H1 (cell line): Measurements from ENCODE around the gene ATG7.

Experiments
- BRCA1 ChIP-seq: IDR thresholded peaks from 2 replicates; pipeline ENCODE4 v1.6.1; 2012; ENCODE audit warnings: low read depth, low read length, improper control_type of control experiment
- CBX5 ChIP-seq: fragments of 300-800, 300-1000 bp; sonication (generic); IDR thresholded peaks from 2 replicates; pipeline ENCODE4 v1.7.1; 2016; ENCODE audit warnings: antibody characterized with exemption, low read length, low read depth
- CTCF ChIP-seq, 3 experiments: IDR thresholded peaks; 1 replicate in 2 of 3; 2 replicates in 1 of 3; pipeline versions ENCODE4 v1.5.1 to v1.6.1; 2011; ENCODE audit warnings: low read length in 3 of 3, mild to moderate bottlenecking in 3 of 3, inconsistent platforms in 2 of 3, low read depth in 1 of 3, moderate library complexity in 1 of 3; ENCODE audit not compliant: insufficient read depth in 1 of 3; ENCODE audit errors: control extremely low read depth in 1 of 3
- EGR1 ChIP-seq: IDR thresholded peaks from 2 replicates; pipeline ENCODE4 v1.6.1; 2011; ENCODE audit warnings: low read depth, low read length, borderline replicate concordance
- GTF2F1 ChIP-seq: IDR thresholded peaks from 2 replicates; pipeline ENCODE4 v1.6.1; 2012; ENCODE audit warnings: low read depth, low read length, improper control_type of control experiment, borderline replicate concordance
- JUN ChIP-seq: IDR thresholded peaks from 2 replicates; pipeline ENCODE4 v1.6.1; 2011; ENCODE audit warnings: low read depth, mild to moderate bottlenecking, improper control_type of control experiment, low read length
- MAX ChIP-seq: IDR thresholded peaks from 2 replicates; pipeline ENCODE4 v1.6.1; 2012; ENCODE audit warnings: inconsistent platforms
- POLR2A ChIP-seq, 2 experiments: IDR thresholded peaks; 1 replicate in 1 of 2; 2 replicates in 1 of 2; pipeline ENCODE4 v1.6.1; 2011; ENCODE audit warnings: low read depth in 2 of 2, low read length in 2 of 2, mild to moderate bottlenecking in 2 of 2; ENCODE audit errors: control extremely low read depth in 1 of 2
- POLR2AphosphoS5 ChIP-seq: IDR thresholded peaks from 2 replicates; pipeline ENCODE4 v1.6.1; 2011; ENCODE audit warnings: low read depth, low read length
- RAD21 ChIP-seq, 2 experiments: IDR thresholded peaks in 1 of 2; conservative IDR thresholded peaks in 1 of 2; 2 replicates each; pipeline ENCODE4 v1.6.1; 2011; ENCODE audit warnings: low read depth in 2 of 2, low read length in 2 of 2, improper control_type of control experiment in 1 of 2, inconsistent platforms in 1 of 2, mild to moderate bottlenecking in 1 of 2, moderate library complexity in 1 of 2
- RFX5 ChIP-seq: IDR thresholded peaks from 2 replicates; pipeline ENCODE4 v1.6.1; 2011; ENCODE audit warnings: low read depth, low read length, improper control_type of control experiment, borderline replicate concordance
- TAF1 ChIP-seq: IDR thresholded peaks from 2 replicates; pipeline ENCODE4 v1.6.1; 2011; ENCODE audit warnings: mild to moderate bottlenecking, low read depth, low read length
- USF2 ChIP-seq: IDR thresholded peaks from 2 replicates; pipeline ENCODE4 v1.6.1; 2011; ENCODE audit warnings: low read length, improper control_type of control experiment
- YY1 ChIP-seq: IDR thresholded peaks from 2 replicates; pipeline ENCODE4 v1.6.1; 2011; ENCODE audit warnings: low read depth, mild to moderate bottlenecking, low read length

GRCh38 chr3:11379238-11379823, 107.1 kb downstream of the ATG7 start:
- no peak for TF ChIP-seq POLR2A (IDR thresholded peaks at IDR 0.05; ENCODE audit: control extremely low read depth in 1 of 2, low read depth in 2 of 2, low read length in 2 of 2)
- peak in 2 of 3 experiments; percentile 34 to 48; a peak in 2 of 4 replicates for TF ChIP-seq CTCF (IDR thresholded peaks at IDR 0.05; ENCODE audit: control extremely low read depth in 1 of 3, insufficient read depth in 1 of 3, low read depth in 1 of 3, low read length in 3 of 3)
- TF ChIP-seq RAD21 (IDR thresholded peaks at IDR 0.05 in 1 of 2, conservative IDR thresholded peaks at IDR 0.05 in 1 of 2; ENCODE audit: low read depth in 2 of 2, low read length in 2 of 2) = peak; percentile 80 to 81
- no peak for TF ChIP-seq POLR2AphosphoS5
- no peak for TF ChIP-seq CBX5
- no peak for TF ChIP-seq MAX
- TF ChIP-seq RFX5 = no peak
- TF ChIP-seq JUN = no peak
- TF ChIP-seq YY1 = no peak
- TF ChIP-seq BRCA1 = no peak
- no peak for TF ChIP-seq TAF1
- TF ChIP-seq USF2 = no peak
- TF ChIP-seq GTF2F1 = no peak
- TF ChIP-seq EGR1 = no peak
